GM21360 (cell line): ENCODE measurements around the gene KDM6B.
"Not testable (repeated sequence)": the region's sequence is repeated elsewhere in the genome, so short reads cannot be mapped to it uniquely, and the experiment has no call there.

ENCODE experiments used
- ATAC-seq: cut with Tn5 transposase; IDR thresholded peaks from one replicate; pipeline ENCODE4 v1.9.1; 2021; ENCODE audit warnings: mild to moderate bottlenecking, moderate library complexity; ENCODE audit not compliant: unreplicated experiment

KDM6B gene

GRCh38 chr17:7850701-7851437 is 16.9 kb downstream of the KDM6B start:
- no peak for ATAC-seq

GRCh38 chr17:7851438-7852261 is 17.6 kb downstream of the KDM6B start:
- peak; percentile 54 for ATAC-seq

- no peak for ATAC-seq
Measured at GRCh38 chr17:7852262-7852670, 18.2 kb downstream of the KDM6B start.

- no peak for ATAC-seq
Measured at GRCh38 chr17:7852919-7853690, 19.1 kb downstream of the KDM6B start.

- no peak for ATAC-seq
Measured at GRCh38 chr17:7853691-7854038, 19.6 kb downstream of the KDM6B start.

GRCh38 chr17:7854078-7854777 is 20.2 kb downstream of the KDM6B start:
- no peak for ATAC-seq

- ATAC-seq = no peak
Measured at GRCh38 chr17:7854851-7855659, 21.0 kb downstream of the KDM6B start, which contains the start of gene TMEM88. Gene TMEM88 (plus strand): TSS chr17:7855066. CDS start chr17:7855075, 9 bp downstream.

GRCh38 chr17:7855660-7856010 is 21.6 kb downstream of the KDM6B start:
- ATAC-seq = no peak

GRCh38 chr17:7856011-7856810 is 22.2 kb downstream of the KDM6B start:
- no peak for ATAC-seq

- peak; percentile 64 for ATAC-seq
Measured at GRCh38 chr17:7856811-7857712, 23.0 kb downstream of the KDM6B start, which contains the start of gene NAA38. Gene NAA38 (minus strand): TSS chr17:7857559. CDS start chr17:7857463, 96 bp downstream.

- ATAC-seq = peak; percentile 29
Measured at GRCh38 chr17:7857713-7858521, 23.9 kb downstream of the KDM6B start, which contains the start of gene CYB5D1. Gene CYB5D1 (plus strand): TSS chr17:7858003. CDS start chr17:7858135, 132 bp downstream.

- ATAC-seq = no peak
Measured at GRCh38 chr17:7858522-7858810, 24.4 kb downstream of the KDM6B start.

- ATAC-seq = no peak
Measured at GRCh38 chr17:7859028-7859427, 25.0 kb downstream of the KDM6B start.

- ATAC-seq = no peak
Measured at GRCh38 chr17:7862692-7863437, 28.8 kb downstream of the KDM6B start.

- ATAC-seq = not testable (repeated sequence)
Measured at GRCh38 chr17:7864384-7864783, 30.4 kb downstream of the KDM6B start.

GRCh38 chr17:7864995-7865650 is 31.1 kb downstream of the KDM6B start:
- ATAC-seq = no peak
